Epithelial cell of esophagus (primary cell): Measurements from ENCODE around the gene B4GALT6.

Source experiments
- DNase-seq: peaks from one replicate; pipeline ENCODE4 v3.0.0; 2010; ENCODE audit warnings: low read depth
- H3K4me3 ChIP-seq: 2 replicates; pipeline ENCODE4 v1.5.1; 2011; ENCODE audit warnings: mild to moderate bottlenecking, low read length, control low read depth
- TF ChIP-seq, protein P1 (sequence below): IDR thresholded peaks from 2 replicates; pipeline ENCODE4 v1.5.1; 2011; ENCODE audit warnings: low read depth, mild to moderate bottlenecking, low read length, control low read depth, inconsistent platforms; ENCODE audit not compliant: insufficient read depth; ENCODE audit errors: missing control alignments

The B4GALT6 gene

DNA sequence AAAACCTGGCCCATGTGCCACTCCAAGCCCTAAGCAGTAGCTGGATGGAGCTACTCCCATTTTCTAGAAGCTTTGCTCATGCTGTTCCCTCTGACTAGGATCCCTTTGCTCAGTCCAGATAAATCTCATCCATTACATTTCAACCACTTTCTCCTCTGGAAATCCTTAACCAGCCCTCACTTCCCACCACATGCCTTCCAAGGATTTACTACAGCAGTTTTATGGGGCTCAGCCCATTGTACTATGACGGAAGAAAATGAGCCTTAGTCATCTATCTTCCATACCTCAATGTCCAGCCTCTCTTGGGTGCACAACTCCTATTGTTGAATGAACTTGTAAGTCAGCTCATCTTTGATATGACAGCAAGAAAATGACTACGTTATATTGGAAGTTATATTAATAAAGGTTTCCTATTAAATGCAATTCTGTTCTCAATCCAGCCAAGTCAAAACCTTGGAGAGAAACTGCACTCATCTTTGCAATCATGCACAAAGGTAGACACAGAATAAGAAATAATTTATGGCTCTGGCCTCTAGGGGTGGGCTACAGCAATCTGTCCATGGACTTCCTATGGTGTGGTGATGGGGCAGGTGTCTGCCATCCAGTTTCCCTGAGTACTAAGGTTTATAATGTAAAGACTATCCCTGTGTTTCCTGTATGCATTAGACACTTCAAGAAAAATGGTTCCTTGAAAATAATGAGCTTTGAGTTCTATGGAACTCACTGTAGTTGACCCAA is 3.4 kb downstream of the B4GALT6 start:
- peak; percentile 30 for DNase-seq
- H3K4me3 ChIP-seq: no peak overlapping the region
- TF ChIP-seq, protein P1, sequence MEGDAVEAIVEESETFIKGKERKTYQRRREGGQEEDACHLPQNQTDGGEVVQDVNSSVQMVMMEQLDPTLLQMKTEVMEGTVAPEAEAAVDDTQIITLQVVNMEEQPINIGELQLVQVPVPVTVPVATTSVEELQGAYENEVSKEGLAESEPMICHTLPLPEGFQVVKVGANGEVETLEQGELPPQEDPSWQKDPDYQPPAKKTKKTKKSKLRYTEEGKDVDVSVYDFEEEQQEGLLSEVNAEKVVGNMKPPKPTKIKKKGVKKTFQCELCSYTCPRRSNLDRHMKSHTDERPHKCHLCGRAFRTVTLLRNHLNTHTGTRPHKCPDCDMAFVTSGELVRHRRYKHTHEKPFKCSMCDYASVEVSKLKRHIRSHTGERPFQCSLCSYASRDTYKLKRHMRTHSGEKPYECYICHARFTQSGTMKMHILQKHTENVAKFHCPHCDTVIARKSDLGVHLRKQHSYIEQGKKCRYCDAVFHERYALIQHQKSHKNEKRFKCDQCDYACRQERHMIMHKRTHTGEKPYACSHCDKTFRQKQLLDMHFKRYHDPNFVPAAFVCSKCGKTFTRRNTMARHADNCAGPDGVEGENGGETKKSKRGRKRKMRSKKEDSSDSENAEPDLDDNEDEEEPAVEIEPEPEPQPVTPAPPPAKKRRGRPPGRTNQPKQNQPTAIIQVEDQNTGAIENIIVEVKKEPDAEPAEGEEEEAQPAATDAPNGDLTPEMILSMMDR: peak; percentile 53

DNA sequence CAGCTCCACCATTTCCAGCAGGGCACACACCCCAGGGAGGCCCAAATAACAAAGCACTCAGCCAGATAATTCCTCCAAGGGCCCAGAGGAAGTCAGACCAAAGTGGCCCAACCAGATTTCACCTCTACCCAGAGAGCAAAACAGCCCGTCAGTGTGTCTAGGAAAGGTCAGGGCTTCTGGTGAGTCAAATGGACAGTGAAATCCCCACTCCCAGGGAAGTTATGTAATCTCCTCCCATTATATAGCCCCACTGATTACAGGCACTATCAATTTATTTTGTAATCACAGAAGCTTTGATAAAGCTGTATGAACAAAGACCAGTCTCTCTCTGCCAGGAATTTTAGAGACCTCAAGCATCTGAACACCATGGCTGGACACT is 4.0 kb downstream of the B4GALT6 start:
- no peak overlapping the region for H3K4me3 ChIP-seq
- DNase-seq: no peak
- TF ChIP-seq, protein P1: no peak

DNA sequence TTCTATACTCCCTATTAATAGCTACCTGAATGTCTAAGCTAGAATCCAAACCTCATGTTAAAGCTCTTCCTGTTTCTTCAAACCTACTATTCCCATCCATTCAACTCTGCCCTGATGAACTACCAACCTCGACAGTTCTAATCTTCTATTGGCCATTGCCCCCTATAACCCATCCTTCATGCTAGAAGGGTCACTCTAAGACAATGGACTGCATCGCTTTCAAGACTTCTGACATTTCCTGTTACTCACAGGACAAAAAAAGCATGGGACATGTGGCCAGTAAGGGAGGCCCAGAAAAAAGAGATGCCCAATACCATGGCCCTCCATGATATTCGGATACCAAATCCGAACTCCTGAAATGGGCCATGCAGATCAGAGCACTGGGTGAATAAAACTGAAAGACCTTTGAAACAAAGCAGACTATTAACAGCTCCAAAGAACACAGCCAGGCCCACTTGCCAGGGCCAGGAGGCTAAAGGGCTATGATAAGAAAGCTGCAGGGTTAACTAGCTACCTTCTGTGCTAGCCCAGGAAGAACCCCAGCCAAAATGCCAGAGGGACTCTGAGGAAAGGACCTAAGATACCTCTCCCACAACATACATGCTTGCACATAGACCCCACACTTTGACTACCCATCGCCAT is 4.5 kb downstream of the B4GALT6 start:
- no peak overlapping the region for H3K4me3 ChIP-seq
- no peak for DNase-seq
- TF ChIP-seq, protein P1: no peak

- DNase-seq: peak; percentile 86
- H3K4me3 ChIP-seq: no peak overlapping the region
- TF ChIP-seq, protein P1: no peak
Measured at GRCh38 chr18:31679133-31679742, 5.1 kb downstream of the B4GALT6 start.

DNA sequence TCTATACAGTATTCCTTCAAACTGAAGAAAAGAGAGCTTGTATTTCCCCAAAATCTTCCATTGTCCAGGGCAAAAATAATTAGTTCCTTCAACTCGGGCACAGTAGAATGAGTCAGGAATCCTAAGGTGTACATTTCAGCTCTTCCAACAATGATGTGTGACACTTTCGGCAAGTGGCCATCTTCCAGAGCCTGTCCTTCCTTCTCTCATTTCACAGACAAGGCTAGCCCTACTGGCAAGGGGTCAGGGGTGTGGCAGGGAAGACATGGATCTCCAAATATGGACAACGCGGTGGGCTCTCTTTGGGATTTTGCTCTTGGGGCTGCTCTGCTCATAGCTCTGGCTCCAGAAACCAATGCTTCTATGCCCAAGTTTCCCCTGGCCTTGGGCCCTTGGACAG is 6.0 kb downstream of the B4GALT6 start:
- DNase-seq: no peak
- no peak overlapping the region for H3K4me3 ChIP-seq

GRCh38 chr18:31677592-31677991 is 6.8 kb downstream of the B4GALT6 start:
- DNase-seq: no peak
- no peak overlapping the region for H3K4me3 ChIP-seq

More for the DNA sequence above, 6.0 kb downstream of the B4GALT6 start:
- TF ChIP-seq, protein P1: no peak

More at GRCh38 chr18:31677592-31677991, 6.8 kb downstream of the B4GALT6 start:
- TF ChIP-seq, protein P1: no peak
